ENCODE data around the gene SLC6A11.

The SLC6A11 gene

DNA sequence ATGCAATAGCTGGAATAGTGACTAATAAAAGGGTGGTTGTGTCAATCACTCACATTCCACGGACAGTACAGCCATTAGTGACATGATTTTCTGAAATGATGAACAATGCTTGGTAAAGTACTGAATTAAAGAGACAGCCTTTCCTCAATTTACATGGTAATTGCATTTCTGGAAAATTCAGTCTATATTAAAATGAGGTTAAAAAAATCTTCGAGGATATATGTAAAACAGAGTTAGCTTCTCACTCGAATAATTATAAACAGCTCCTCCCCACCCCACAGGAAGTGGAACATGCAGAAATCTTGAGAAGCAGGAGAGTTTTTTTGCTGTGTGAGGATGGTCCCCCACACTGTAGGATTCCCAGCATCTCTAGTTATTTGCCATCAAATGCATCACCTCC lies 42.1 kb downstream of the SLC6A11 start:
- Histone ChIP-seq H3K27me3 (ENCODE audit: low read depth) (no peaks in the 10 kb centered on the region), H3K4me3 (no peak overlapping the region), H3K9me3 (no peaks in the 10 kb centered on the region), H3K4me1 (no peaks in the 10 kb centered on the region), H3K36me3 (replicated peaks) (no peaks in the 10 kb centered on the region)
- in situ Hi-C loops (cut with MboI; ENCODE audit: low sequenced_read_pairs) = no loop called here
- no peak for DNase-seq (ENCODE audit: low spot score in 2 of 2)

DNA sequence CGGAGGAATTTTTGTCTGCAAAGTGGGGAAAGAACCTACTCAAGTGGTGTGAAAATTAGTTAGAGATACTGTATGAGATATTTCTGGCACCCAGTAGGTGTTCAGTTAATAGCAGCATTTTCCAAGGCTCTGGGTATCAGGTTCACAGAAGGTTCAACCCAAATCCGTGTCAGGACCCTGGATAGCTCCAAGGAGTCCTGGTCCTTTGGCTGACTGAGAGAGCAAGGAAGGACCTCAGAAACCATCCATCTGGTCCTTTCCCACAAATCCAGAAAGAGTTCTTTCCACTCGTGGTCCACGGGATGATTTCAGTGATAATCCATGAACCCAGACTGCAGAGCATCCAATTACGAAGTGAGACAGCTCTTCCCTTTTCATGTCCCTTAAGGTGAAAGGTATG lies 51.4 kb downstream of the SLC6A11 start:
- no peaks in the 10 kb centered on the region for H3K9me3 ChIP-seq
- H3K4me1 ChIP-seq = no peaks in the 10 kb centered on the region
- peak in 1 of 2 experiments; percentile 44 for DNase-seq (ENCODE audit: low spot score in 2 of 2)
- no peaks in the 10 kb centered on the region for H3K36me3 ChIP-seq (replicated peaks)
- H3K4me3 ChIP-seq = no peak overlapping the region
- no peaks in the 10 kb centered on the region for H3K27me3 ChIP-seq (ENCODE audit: low read depth)
- in situ Hi-C loops (cut with MboI; ENCODE audit: low sequenced_read_pairs) = no loop called here

DNA sequence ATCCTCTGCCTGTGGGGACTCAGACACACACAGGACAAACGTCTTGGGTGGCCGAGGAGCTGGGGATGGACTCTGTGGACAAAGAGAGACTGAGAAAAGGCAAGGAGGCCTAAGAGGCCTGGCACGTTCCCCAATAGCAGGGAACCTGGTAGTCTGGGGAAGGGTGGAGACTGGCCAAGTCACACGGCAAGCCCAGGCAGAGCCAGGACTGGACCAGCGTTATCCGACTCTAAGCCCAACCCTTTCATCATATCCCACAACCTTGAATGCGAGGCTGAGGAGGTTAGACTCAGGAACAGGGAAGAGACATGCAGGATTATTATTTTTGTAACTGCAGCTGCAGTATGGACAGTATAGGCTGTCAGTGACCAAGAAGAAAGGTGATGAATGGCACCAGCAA lies 53.4 kb downstream of the SLC6A11 start:
- Histone ChIP-seq H3K4me3 (no peak overlapping the region), H3K4me1 (no peaks in the 10 kb centered on the region), H3K9me3 (no peaks in the 10 kb centered on the region), H3K36me3 (replicated peaks) (no peaks in the 10 kb centered on the region), H3K27me3 (ENCODE audit: low read depth) (no peaks in the 10 kb centered on the region)
- DNase-seq (ENCODE audit: low spot score in 2 of 2) = no peak
- in situ Hi-C loops (cut with MboI; ENCODE audit: low sequenced_read_pairs) = no loop called here

DNA sequence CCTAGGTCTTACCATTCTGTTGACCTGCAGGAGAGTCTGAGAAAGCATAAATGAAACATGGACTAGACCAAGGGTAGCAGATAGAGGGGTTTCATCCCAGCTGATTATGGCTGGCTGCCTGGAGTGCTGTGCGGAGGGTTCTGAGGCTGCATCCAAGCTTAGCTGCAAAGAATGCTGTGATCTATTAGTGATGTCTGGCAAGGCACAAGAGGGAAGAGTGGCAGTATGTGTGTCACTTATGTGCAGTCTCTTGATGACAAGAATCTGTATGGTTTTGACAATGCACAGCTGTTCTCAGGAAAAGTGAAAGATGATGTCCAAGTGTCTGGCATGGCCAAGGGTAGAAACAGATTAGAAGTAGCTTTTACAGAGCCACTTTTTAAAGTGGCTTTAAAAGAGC lies 54.3 kb downstream of the SLC6A11 start:
- Histone ChIP-seq H3K4me3 (no peak overlapping the region), H3K36me3 (replicated peaks) (no peaks in the 10 kb centered on the region), H3K27me3 (ENCODE audit: low read depth) (no peaks in the 10 kb centered on the region; the same call in 1 of the 2 replicates), H3K4me1 (no peaks in the 10 kb centered on the region), H3K9me3 (no peaks in the 10 kb centered on the region)
- in situ Hi-C loops (cut with MboI; ENCODE audit: low sequenced_read_pairs) = no loop called here
- no peak for DNase-seq (ENCODE audit: low spot score in 2 of 2)

DNA sequence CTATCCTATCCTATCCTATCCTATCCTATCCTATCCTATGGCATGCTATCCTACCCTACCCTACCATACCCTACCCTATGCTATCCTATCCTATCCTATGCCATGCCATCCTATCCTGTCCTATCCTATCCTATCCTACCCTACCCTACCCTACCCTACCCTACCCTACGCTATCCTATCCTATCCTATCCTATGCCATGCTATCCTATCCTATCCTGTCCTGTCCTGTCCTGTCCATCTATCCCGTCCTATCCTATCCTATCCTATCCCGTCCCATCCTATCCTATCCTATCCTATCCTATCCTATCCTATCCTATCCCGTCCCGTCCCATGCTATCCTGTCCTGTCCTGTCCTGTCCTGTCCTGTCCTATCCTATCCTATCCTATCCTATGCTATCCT lies 57.4 kb downstream of the SLC6A11 start:
- in situ Hi-C loops (cut with MboI; ENCODE audit: low sequenced_read_pairs) = no loop called here

DNA sequence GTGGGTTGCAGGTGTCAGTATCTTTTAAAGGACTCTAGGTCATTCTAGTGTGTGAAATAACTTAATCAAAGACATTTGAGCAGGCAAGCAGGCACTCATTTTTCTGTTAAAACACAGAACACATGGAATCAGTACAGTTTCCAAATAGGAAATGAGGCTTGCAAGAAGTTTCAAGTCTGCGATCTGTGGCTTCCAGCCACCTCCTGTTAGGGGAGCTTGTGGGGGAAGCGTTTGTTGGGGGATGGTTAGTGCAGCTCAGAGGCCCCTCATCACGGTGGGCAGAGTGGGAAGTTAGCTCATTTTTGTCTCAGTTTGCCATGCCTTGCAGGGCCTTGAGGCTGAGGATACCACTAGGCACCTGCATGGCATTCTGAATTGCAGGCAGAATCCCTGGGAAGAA lies 59.9 kb downstream of the SLC6A11 start:
- Histone ChIP-seq H3K27me3 (ENCODE audit: low read depth) (no peaks in the 10 kb centered on the region; the same call in 1 of the 2 replicates), H3K4me3 (no peak overlapping the region), H3K9me3 (no peaks in the 10 kb centered on the region), H3K36me3 (replicated peaks) (no peaks in the 10 kb centered on the region), H3K4me1 (no peaks in the 10 kb centered on the region)
- DNase-seq (ENCODE audit: low spot score in 2 of 2) = no peak
- in situ Hi-C loops (cut with MboI; ENCODE audit: low sequenced_read_pairs) = no loop called here

More for the DNA sequence above, 57.4 kb downstream of the SLC6A11 start:
- H3K27me3 ChIP-seq (ENCODE audit: low read depth) = no peaks in the 10 kb centered on the region; the same call in 1 of the 2 replicates
- no peaks in the 10 kb centered on the region for H3K4me1 ChIP-seq
- H3K9me3 ChIP-seq = no peaks in the 10 kb centered on the region
- no peak overlapping the region for H3K4me3 ChIP-seq
- H3K36me3 ChIP-seq (replicated peaks) = no peaks in the 10 kb centered on the region
- no peak for DNase-seq (ENCODE audit: low spot score in 2 of 2)

DNA sequence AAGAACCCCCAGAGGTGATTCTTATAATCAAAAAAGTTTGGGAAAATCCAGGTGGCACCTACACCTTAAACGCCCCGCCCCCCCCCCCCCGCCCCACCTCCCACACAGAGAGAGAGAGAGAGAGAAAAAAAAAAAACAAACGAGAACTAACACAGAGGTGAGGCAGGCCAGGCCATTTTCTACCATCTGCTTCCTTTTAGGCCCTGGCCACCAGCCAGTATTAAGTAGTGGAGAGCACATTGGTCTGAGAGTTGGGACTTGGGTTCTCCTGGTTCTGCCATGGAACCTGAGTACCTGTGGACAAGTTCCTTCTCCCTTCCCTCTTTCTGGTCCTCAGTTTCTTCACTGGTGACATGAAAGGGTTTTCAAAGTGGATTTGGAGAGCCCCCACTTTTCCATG lies 60.6 kb downstream of the SLC6A11 start:
- Histone ChIP-seq H3K4me1 (no peaks in the 10 kb centered on the region), H3K36me3 (replicated peaks) (no peaks in the 10 kb centered on the region), H3K27me3 (ENCODE audit: low read depth) (no peaks in the 10 kb centered on the region; the same call in 1 of the 2 replicates), H3K4me3 (no peak overlapping the region), H3K9me3 (no peaks in the 10 kb centered on the region)
- no peak for DNase-seq (ENCODE audit: low spot score in 2 of 2)
- in situ Hi-C loops (cut with MboI; ENCODE audit: low sequenced_read_pairs) = no loop called here

DNA sequence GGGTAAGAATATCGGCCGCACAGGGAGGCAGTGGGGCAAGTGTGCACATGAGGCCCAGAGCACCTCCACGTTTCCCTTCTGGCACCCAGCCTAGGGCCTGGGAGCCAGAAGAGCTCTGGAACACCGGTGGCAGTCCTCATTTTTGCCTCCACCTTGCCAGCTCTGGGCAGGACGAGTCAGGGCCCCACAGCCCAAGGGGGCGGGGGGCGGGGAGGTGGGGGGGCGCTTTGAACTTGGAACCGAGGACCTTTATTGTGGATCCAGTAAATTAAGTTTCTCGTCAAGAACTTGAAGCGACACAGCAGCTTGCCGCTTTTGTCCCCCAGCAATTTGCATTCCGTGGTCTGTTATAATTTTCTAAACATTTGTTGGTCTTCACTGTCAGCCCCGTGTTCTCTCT lies 66.8 kb downstream of the SLC6A11 start:
- Histone ChIP-seq H3K9me3 (no peaks in the 10 kb centered on the region), H3K27me3 (ENCODE audit: low read depth) (no peaks in the 10 kb centered on the region), H3K4me3 (no peak overlapping the region), H3K4me1 (no peaks in the 10 kb centered on the region), H3K36me3 (replicated peaks) (no peaks in the 10 kb centered on the region)
- in situ Hi-C loops (cut with MboI; ENCODE audit: low sequenced_read_pairs) = no loop called here
- no peak for DNase-seq (ENCODE audit: low spot score in 2 of 2)

DNA sequence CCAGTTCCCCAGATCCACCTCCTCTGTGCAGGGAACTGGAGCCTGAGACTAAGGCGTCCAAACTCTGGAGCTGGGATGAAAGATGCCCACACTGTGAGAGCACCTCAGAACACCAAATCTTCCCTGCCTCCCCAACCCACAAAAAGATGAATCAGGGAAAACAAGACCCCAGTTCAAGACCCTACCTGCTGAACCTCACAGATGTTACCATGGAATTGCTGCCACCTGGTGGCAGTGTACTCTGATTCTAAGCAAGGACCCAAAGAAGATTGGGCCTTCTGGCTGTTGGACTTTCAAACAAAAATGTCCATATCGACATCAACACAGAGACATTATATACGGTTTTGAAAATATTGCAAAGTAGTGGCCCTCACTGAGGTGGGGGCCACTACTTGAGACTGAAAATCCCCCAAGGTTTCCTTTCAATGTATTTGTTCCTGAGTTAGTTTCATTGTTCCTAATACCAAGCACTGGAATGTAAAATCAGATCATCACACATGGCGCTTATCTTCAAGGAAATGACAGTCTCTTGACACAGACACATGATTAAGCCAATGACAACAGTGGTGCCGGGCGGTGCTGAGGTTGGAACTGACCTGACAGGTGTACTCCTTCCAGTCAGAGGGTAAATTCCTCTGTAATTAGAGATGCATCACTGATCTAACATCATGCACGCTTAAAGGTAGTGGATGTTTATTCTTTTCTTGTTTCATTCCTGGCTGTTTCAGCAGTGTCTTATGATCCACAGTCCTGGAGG lies 67.6 kb downstream of the SLC6A11 start:
- in situ Hi-C loops (cut with MboI; ENCODE audit: low sequenced_read_pairs) = no loop called here
- Histone ChIP-seq H3K4me1 (no peaks in the 10 kb centered on the region), H3K4me3 (no peak overlapping the region), H3K9me3 (no peaks in the 10 kb centered on the region), H3K27me3 (ENCODE audit: low read depth) (no peaks in the 10 kb centered on the region), H3K36me3 (replicated peaks) (no peaks in the 10 kb centered on the region)
- peak in 1 of 2 experiments; percentile 36 for DNase-seq (ENCODE audit: low spot score in 2 of 2)

DNA sequence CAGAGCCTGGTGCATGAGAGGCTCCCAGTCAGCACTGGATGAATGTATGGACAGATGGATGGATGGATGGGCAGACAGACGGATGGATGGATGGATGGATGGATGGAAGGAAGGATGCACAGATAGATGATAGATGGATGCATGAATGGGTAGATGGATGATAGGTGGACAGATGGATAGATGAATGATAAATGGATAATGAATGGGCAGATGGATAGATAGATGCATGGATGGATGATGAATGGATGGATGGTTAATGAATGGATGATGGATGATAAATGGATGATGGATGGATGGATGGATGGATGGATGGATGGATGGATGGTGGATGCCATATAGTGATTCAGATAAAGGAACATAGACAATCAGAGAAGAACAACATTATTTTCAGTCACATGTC lies 71.0 kb downstream of the SLC6A11 start:
- in situ Hi-C loops (cut with MboI; ENCODE audit: low sequenced_read_pairs) = no loop called here

DNA sequence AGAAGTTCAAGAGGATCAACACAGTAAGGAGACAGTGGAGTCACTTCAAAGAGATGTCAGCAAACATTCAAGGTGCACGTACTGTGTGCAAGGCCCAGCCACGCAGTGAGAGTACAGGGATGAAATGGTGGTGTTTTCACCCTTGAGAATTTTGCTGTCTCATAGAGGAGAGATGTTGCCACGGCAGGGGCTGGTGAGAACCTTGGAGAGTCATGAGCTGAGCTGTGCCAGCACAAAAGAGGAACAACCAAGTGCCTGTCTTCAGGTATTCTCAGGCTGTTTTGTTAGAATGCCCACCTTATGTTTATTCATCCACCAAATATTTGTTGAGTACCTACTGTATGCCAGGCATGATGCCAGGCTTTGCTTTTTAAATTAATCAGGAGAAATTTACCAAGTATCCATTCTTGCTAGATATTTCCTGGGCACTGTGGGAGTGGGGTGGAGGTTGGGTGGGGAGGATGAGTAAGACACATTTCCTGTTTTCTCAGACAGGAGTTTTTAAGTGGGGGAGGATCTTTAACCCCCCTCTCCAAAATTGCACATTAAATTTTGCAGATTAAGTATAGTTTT lies 72.6 kb downstream of the SLC6A11 start:
- Histone ChIP-seq H3K9me3 (peaks cover 7% of the 10 kb centered on the region; the same call in 1 of the 2 replicates), H3K27me3 (ENCODE audit: low read depth) (no peaks in the 10 kb centered on the region), H3K4me3 (no peak overlapping the region), H3K36me3 (replicated peaks) (no peaks in the 10 kb centered on the region), H3K4me1 (no peaks in the 10 kb centered on the region)
- in situ Hi-C loops (cut with MboI; ENCODE audit: low sequenced_read_pairs) = no loop called here
- no peak for DNase-seq (ENCODE audit: low spot score in 2 of 2)

More for the DNA sequence above, 71.0 kb downstream of the SLC6A11 start:
- Histone ChIP-seq H3K36me3 (replicated peaks) (no peaks in the 10 kb centered on the region), H3K9me3 (peaks cover 7% of the 10 kb centered on the region; the same call in 1 of the 2 replicates), H3K4me3 (no peak overlapping the region), H3K27me3 (ENCODE audit: low read depth) (no peaks in the 10 kb centered on the region), H3K4me1 (no peaks in the 10 kb centered on the region)
- no peak for DNase-seq (ENCODE audit: low spot score in 2 of 2)

DNA sequence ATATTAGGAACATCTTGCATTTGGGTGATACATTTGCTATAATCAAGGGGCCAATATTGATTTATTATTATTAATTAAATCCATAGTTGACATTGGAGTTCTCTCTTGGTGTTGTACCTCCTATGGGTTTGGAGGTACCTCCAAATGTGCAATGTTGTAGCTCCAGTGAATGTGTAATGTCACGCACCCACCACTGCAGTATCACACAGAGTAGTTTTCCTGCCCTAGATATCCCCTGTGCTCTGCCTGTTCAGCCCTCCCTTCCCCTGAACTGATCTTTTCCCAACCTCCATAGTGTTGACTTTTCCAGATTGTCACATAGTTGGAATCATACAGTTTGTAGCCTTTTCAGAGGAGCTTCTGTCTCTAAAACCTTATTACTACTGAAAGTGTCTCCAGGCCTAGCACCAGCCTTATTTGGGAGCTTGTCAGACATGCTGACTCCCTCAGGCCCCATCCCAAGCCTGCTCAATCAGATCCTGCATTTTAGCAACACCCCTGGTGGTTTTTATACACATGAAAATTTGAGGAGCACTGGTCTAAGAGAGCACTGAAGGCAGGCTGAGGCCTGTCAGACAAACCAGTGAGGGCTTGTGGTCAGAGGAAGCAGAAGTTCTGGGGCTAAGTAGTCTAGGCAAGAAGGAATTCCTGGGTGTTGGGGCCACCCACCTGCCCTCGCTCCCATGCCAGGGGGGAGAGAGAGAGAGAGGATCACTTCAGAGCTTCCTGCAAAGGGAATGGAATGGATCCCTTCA lies 73.4 kb downstream of the SLC6A11 start:
- no peaks in the 10 kb centered on the region for H3K4me1 ChIP-seq
- in situ Hi-C loops (cut with MboI; ENCODE audit: low sequenced_read_pairs) = no loop called here
- no peak overlapping the region for H3K4me3 ChIP-seq
- no peaks in the 10 kb centered on the region for H3K27me3 ChIP-seq (ENCODE audit: low read depth)
- H3K36me3 ChIP-seq (replicated peaks) = no peaks in the 10 kb centered on the region
- peaks cover 7% of the 10 kb centered on the region; the same call in 1 of the 2 replicates for H3K9me3 ChIP-seq
- DNase-seq (ENCODE audit: low spot score in 2 of 2) = no peak

DNA sequence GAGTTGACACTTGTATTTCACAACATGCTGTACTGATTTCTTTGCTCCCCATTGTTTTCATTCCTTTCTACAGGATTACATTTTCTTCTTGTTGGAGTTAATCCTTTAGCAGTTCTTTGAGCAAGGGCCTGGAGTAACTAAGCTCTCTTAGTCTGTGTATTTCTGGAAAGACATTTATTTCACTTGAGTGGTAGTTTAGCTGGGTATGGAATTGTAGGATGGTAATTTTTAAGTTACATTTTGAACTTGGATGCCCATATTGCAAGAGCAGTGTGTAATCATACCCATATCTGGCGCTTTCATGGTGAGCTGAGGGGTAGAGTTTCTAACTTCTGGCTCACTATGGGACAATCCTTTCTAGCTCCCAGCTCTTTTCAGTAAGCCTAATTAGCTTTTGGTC lies 74.6 kb downstream of the SLC6A11 start:
- in situ Hi-C loops (cut with MboI; ENCODE audit: low sequenced_read_pairs) = no loop called here
- no peak for DNase-seq (ENCODE audit: low spot score in 2 of 2)
- Histone ChIP-seq H3K4me1 (no peaks in the 10 kb centered on the region), H3K36me3 (replicated peaks) (no peaks in the 10 kb centered on the region), H3K27me3 (ENCODE audit: low read depth) (no peaks in the 10 kb centered on the region), H3K4me3 (no peak overlapping the region), H3K9me3 (peaks cover 7% of the 10 kb centered on the region; the same call in 1 of the 2 replicates)

DNA sequence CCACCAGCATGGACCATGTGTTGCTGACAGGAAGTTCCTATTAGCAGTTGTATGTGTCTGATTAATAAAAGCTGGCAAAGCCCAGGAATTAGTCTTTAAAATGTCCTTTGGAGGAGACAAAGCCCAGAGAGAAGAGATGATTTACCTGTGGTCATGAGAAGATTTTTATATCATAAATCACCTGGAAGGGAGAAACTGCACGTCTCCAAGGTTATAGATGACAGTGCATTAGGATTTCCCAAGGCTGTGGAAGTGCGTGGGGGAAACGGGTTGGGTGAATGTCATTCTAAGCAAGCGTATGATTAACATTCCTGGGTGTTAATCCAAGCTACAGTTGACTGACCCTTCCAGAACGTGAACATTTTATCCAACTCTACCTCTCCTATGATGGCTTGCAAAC lies 76.6 kb downstream of the SLC6A11 start:
- in situ Hi-C loops (cut with MboI; ENCODE audit: low sequenced_read_pairs) = no loop called here
- H3K27me3 ChIP-seq (ENCODE audit: low read depth) = no peaks in the 10 kb centered on the region
- H3K9me3 ChIP-seq = peaks cover 7% of the 10 kb centered on the region; the same call in 1 of the 2 replicates

More for the DNA sequence above, 76.6 kb downstream of the SLC6A11 start:
- DNase-seq (ENCODE audit: low spot score in 2 of 2) = no peak
- Histone ChIP-seq H3K4me3 (no peak overlapping the region), H3K4me1 (no peaks in the 10 kb centered on the region), H3K36me3 (replicated peaks) (no peaks in the 10 kb centered on the region)

All from HAP-1 (cell line).